ES-I3 (cell line): ENCODE measurements around the gene TENM3.

Experiments used
- H3K36me3 ChIP-seq: 2 replicates; pipeline ENCODE4 v1.6.1; 2013; ENCODE audit warnings: mild to moderate bottlenecking, low read length, control low read depth, moderate library complexity; ENCODE audit not compliant: insufficient read depth
- H3K4me1 ChIP-seq: 2 replicates; pipeline ENCODE4 v1.6.1; 2013; ENCODE audit warnings: mild to moderate bottlenecking, control low read depth, low read length; ENCODE audit not compliant: insufficient read depth
- H3K9ac ChIP-seq: 2 replicates; pipeline ENCODE4 v1.6.1; 2013; ENCODE audit warnings: low read depth, mild to moderate bottlenecking, low read length, moderate library complexity
- H3K9me3 ChIP-seq: 2 replicates; pipeline ENCODE4 v1.6.1; 2013; ENCODE audit warnings: mild to moderate bottlenecking, low read length, moderate library complexity; ENCODE audit not compliant: control insufficient read depth, insufficient read depth

The TENM3 gene

GRCh38 chr4:182297659-182298058 is 54.5 kb downstream of the TENM3 start:
- Histone ChIP-seq H3K9ac (no peak overlapping the region), H3K36me3 (no peaks in the 10 kb centered on the region), H3K4me1 (peaks cover 28% of the 10 kb centered on the region), H3K9me3 (no peaks in the 10 kb centered on the region)

- H3K4me1 ChIP-seq: peaks cover 15% of the 10 kb centered on the region; the same call in 1 of the 2 replicates
- no peak overlapping the region for H3K9ac ChIP-seq
- H3K9me3 ChIP-seq: no peaks in the 10 kb centered on the region
- H3K36me3 ChIP-seq: no peaks in the 10 kb centered on the region
Measured at GRCh38 chr4:182301736-182302135, 58.5 kb downstream of the TENM3 start.

- no peaks in the 10 kb centered on the region for H3K9me3 ChIP-seq
Measured at GRCh38 chr4:182303847-182304246, 60.6 kb downstream of the TENM3 start.

GRCh38 chr4:182306792-182307507 is 63.7 kb downstream of the TENM3 start:
- Histone ChIP-seq H3K9ac (no peak overlapping the region), H3K36me3 (peaks cover 2% of the 10 kb centered on the region; the same call in 1 of the 2 replicates), H3K9me3 (no peaks in the 10 kb centered on the region), H3K4me1 (no peaks in the 10 kb centered on the region; the same call in 1 of the 2 replicates)

More at GRCh38 chr4:182303847-182304246, 60.6 kb downstream of the TENM3 start:
- Histone ChIP-seq H3K36me3 (no peaks in the 10 kb centered on the region), H3K9ac (no peak overlapping the region), H3K4me1 (no peaks in the 10 kb centered on the region; the same call in 1 of the 2 replicates)

- Histone ChIP-seq H3K9ac (no peak overlapping the region), H3K9me3 (no peaks in the 10 kb centered on the region), H3K36me3 (peaks cover 2% of the 10 kb centered on the region; the same call in 1 of the 2 replicates), H3K4me1 (no peaks in the 10 kb centered on the region; the same call in 1 of the 2 replicates)
Measured at GRCh38 chr4:182307746-182308145, 64.5 kb downstream of the TENM3 start.

- no peaks in the 10 kb centered on the region; the same call in 1 of the 2 replicates for H3K4me1 ChIP-seq
- peaks cover 3% of the 10 kb centered on the region; the same call in 1 of the 2 replicates for H3K9me3 ChIP-seq
- peaks cover 2% of the 10 kb centered on the region; the same call in 1 of the 2 replicates for H3K36me3 ChIP-seq
- H3K9ac ChIP-seq: no peak overlapping the region
Measured at GRCh38 chr4:182309877-182310276, 66.7 kb downstream of the TENM3 start.

GRCh38 chr4:182310316-182310715 is 67.1 kb downstream of the TENM3 start:
- Histone ChIP-seq H3K9ac (no peak overlapping the region), H3K36me3 (peaks cover 2% of the 10 kb centered on the region; the same call in 1 of the 2 replicates), H3K9me3 (peaks cover 3% of the 10 kb centered on the region; the same call in 1 of the 2 replicates), H3K4me1 (no peaks in the 10 kb centered on the region; the same call in 1 of the 2 replicates)

GRCh38 chr4:182310962-182311361 is 67.8 kb downstream of the TENM3 start:
- Histone ChIP-seq H3K9me3 (peaks cover 3% of the 10 kb centered on the region; the same call in 1 of the 2 replicates), H3K4me1 (no peaks in the 10 kb centered on the region; the same call in 1 of the 2 replicates), H3K36me3 (peaks cover 2% of the 10 kb centered on the region; the same call in 1 of the 2 replicates), H3K9ac (no peak overlapping the region)

GRCh38 chr4:182314537-182314936 is 71.3 kb downstream of the TENM3 start:
- no peak overlapping the region for H3K9ac ChIP-seq
- H3K4me1 ChIP-seq: no peaks in the 10 kb centered on the region
- peaks cover 3% of the 10 kb centered on the region; the same call in 1 of the 2 replicates for H3K9me3 ChIP-seq
- peaks cover 2% of the 10 kb centered on the region; the same call in 1 of the 2 replicates for H3K36me3 ChIP-seq

- Histone ChIP-seq H3K9me3 (peaks cover 3% of the 10 kb centered on the region; the same call in 1 of the 2 replicates), H3K36me3 (no peaks in the 10 kb centered on the region; the same call in 1 of the 2 replicates), H3K4me1 (peaks cover 3% of the 10 kb centered on the region; the same call in 1 of the 2 replicates), H3K9ac (no peak overlapping the region)
Measured at GRCh38 chr4:182318256-182318655, 75.1 kb downstream of the TENM3 start.

- no peak overlapping the region for H3K9ac ChIP-seq
- H3K36me3 ChIP-seq: no peaks in the 10 kb centered on the region; the same call in 1 of the 2 replicates
- peaks cover 3% of the 10 kb centered on the region; the same call in 1 of the 2 replicates for H3K4me1 ChIP-seq
- no peaks in the 10 kb centered on the region for H3K9me3 ChIP-seq
Measured at GRCh38 chr4:182320092-182320491, 76.9 kb downstream of the TENM3 start.

GRCh38 chr4:182320580-182320979 is 77.4 kb downstream of the TENM3 start:
- Histone ChIP-seq H3K9ac (no peak overlapping the region), H3K36me3 (no peaks in the 10 kb centered on the region; the same call in 1 of the 2 replicates), H3K4me1 (peaks cover 3% of the 10 kb centered on the region; the same call in 1 of the 2 replicates), H3K9me3 (no peaks in the 10 kb centered on the region)

GRCh38 chr4:182324282-182324681 is 81.1 kb downstream of the TENM3 start:
- Histone ChIP-seq H3K36me3 (no peaks in the 10 kb centered on the region; the same call in 1 of the 2 replicates), H3K9me3 (no peaks in the 10 kb centered on the region), H3K9ac (no peak overlapping the region), H3K4me1 (peaks cover 3% of the 10 kb centered on the region; the same call in 1 of the 2 replicates)

GRCh38 chr4:182325397-182325796 is 82.2 kb downstream of the TENM3 start:
- no peak overlapping the region for H3K9ac ChIP-seq
- peaks cover 10% of the 10 kb centered on the region; the same call in 1 of the 2 replicates for H3K4me1 ChIP-seq
- H3K9me3 ChIP-seq: no peaks in the 10 kb centered on the region
- no peaks in the 10 kb centered on the region; the same call in 1 of the 2 replicates for H3K36me3 ChIP-seq
